Neural progenitor cell (in vitro differentiated cells): Measurements from ENCODE around the gene BTG4.

ENCODE experiments used
- CTCF ChIP-seq: fragments of 200-600 bp; sonication (generic); IDR thresholded peaks from 2 replicates; pipeline ENCODE4 v1.5.1; 2017; ENCODE audit warnings: antibody characterized with exemption, mild to moderate bottlenecking
- EZH2phosphoT487 ChIP-seq: fragments of 200-600 bp; sonication (generic); IDR thresholded peaks from 2 replicates; pipeline ENCODE4 v1.6.1; 2017; ENCODE audit warnings: antibody characterized with exemption

DNA sequence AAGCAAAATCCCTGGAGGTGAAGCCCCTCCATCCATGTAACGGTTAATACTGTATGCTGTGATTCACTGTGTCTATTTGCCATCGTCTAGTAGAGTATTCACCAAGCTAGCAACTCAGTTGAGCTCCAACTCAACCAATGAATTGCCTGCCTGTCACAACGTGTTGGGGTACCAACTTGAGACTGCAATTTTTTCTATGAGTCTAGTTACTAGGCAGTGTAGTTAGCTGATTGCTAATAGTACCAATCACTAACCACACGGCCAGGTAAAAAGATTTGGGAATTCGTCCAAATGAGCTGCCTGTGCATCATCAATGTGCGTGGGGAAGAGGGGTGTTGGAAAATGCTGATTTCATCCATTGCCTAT, 1.0 kb upstream of the BTG4 start:
- TF ChIP-seq CTCF (no peak), EZH2phosphoT487 (peak; percentile 38)
